CD14-positive monocyte (primary cell): Measurements from ENCODE around the gene CDH11. TPM values are rescaled to one million over a fixed set of nuclear protein-coding genes. Genes with fewer than 3 reads are reported as not detected.

Experiments
- DNase-seq, 3 donors: peaks; one replicate each; pipeline ENCODE4 v3.0.0-alpha.2; 2011 to 2022
- H2AFZ ChIP-seq: 2 replicates; pipeline ENCODE4 v1.6.0; 2012; ENCODE audit warnings: mild to moderate bottlenecking, low read depth, low read length, inconsistent platforms; ENCODE audit not compliant: insufficient read depth, poor library complexity, severe bottlenecking
- H3K27ac ChIP-seq, 2 donors: 1 replicate in 1 of 2; 2 replicates in 1 of 2; pipeline ENCODE4 v1.5.1; 2012 to 2013; ENCODE audit warnings: low read length in 2 of 2, control low read depth in 1 of 2, inconsistent platforms in 1 of 2, low read depth in 1 of 2, mild to moderate bottlenecking in 1 of 2
- H3K27me3 ChIP-seq, 2 donors: one replicate each; pipeline versions ENCODE4 v1.6.0 to v1.6.1; 2011 to 2013; ENCODE audit warnings: low read length in 2 of 2; ENCODE audit not compliant: control insufficient read depth in 2 of 2, insufficient read depth in 2 of 2
- H3K36me3 ChIP-seq, 2 donors: replicated peaks in 1 of 2; 1 replicate in 1 of 2; 2 replicates in 1 of 2; pipeline versions ENCODE4 v1.5.1 to v1.6.1; 2012 to 2013; ENCODE audit warnings: low read length in 2 of 2, control low read depth in 1 of 2, inconsistent platforms in 1 of 2, mild to moderate bottlenecking in 1 of 2; ENCODE audit not compliant: insufficient read depth in 2 of 2, control insufficient read depth in 1 of 2
- H3K4me1 ChIP-seq, 2 donors: 1 replicate in 1 of 2; 2 replicates in 1 of 2; pipeline versions ENCODE4 v1.5.1 to v1.6.1; 2012 to 2013; ENCODE audit warnings: low read length in 2 of 2, control low read depth in 1 of 2, inconsistent platforms in 1 of 2, mild to moderate bottlenecking in 1 of 2, moderate library complexity in 1 of 2; ENCODE audit not compliant: insufficient read depth in 2 of 2, control insufficient read depth in 1 of 2
- H3K4me2 ChIP-seq: replicated peaks from 2 replicates; pipeline ENCODE3; 2012; ENCODE audit warnings: low read length, moderate library complexity, mild to moderate bottlenecking; ENCODE audit not compliant: poor library complexity, severe bottlenecking; ENCODE audit errors: extremely low read depth
- H3K4me3 ChIP-seq, 3 experiments: fragments of 200-600 bp in 1 of 3; sonication (generic) in 1 of 3; replicated peaks in 1 of 3; 1 replicate in 2 of 3; 2 replicates in 1 of 3; pipeline ENCODE4 v1.5.1; 2011 to 2013; ENCODE audit warnings: low read length in 3 of 3, mild to moderate bottlenecking in 3 of 3, control low read depth in 2 of 3, low read depth in 2 of 3, inconsistent platforms in 1 of 3, moderate library complexity in 1 of 3
- H3K79me2 ChIP-seq: 2 replicates; pipeline ENCODE4 v1.6.0; 2012; ENCODE audit warnings: mild to moderate bottlenecking, control low read depth, inconsistent platforms, low read length, moderate library complexity; ENCODE audit not compliant: insufficient read depth
- H3K9ac ChIP-seq: 2 replicates; pipeline ENCODE4 v1.6.0; 2017; ENCODE audit warnings: low read length, mild to moderate bottlenecking; ENCODE audit not compliant: insufficient read depth, poor library complexity, severe bottlenecking
- H3K9me3 ChIP-seq, 2 donors: replicated peaks in 1 of 2; 1 replicate in 1 of 2; 2 replicates in 1 of 2; pipeline versions ENCODE4 v1.5.1 to v1.6.1; 2012 to 2013; ENCODE audit warnings: low read length in 2 of 2, control low read depth in 1 of 2; ENCODE audit not compliant: control insufficient read depth in 1 of 2, insufficient read depth in 1 of 2
- H4K20me1 ChIP-seq: 2 replicates; pipeline ENCODE4 v1.6.0; 2012; ENCODE audit warnings: mild to moderate bottlenecking, low read length, control low read depth, moderate library complexity; ENCODE audit not compliant: insufficient read depth
- H3K27ac Mint-ChIP-seq, 7 donors: one replicate each; pipeline ENCODE4 v1.8.0; 2020; ENCODE audit warnings: mild to moderate bottlenecking in 7 of 7, mixed read lengths in 7 of 7, moderate library complexity in 6 of 7, inconsistent platforms in 2 of 7
- H3K27me3 Mint-ChIP-seq, 3 donors: one replicate each; pipeline ENCODE4 v1.8.0; 2021 to 2022; ENCODE audit warnings: low read depth in 3 of 3, mild to moderate bottlenecking in 3 of 3, mixed read lengths in 3 of 3, moderate library complexity in 3 of 3, inconsistent platforms in 1 of 3
- H3K36me3 Mint-ChIP-seq, 2 donors: one replicate each; pipeline ENCODE4 v1.8.0; 2020; ENCODE audit warnings: mixed read lengths in 2 of 2, inconsistent platforms in 1 of 2, mild to moderate bottlenecking in 1 of 2
- H3K4me1 Mint-ChIP-seq: one replicate; pipeline ENCODE4 v1.8.0; 2020; ENCODE audit warnings: mild to moderate bottlenecking, mixed read lengths
- H3K4me3 Mint-ChIP-seq, 2 donors: one replicate each; pipeline ENCODE4 v1.8.0; 2020; ENCODE audit warnings: mild to moderate bottlenecking in 2 of 2, mixed read lengths in 2 of 2, moderate library complexity in 1 of 2
- H3K9me3 Mint-ChIP-seq, 7 donors: one replicate each; pipeline ENCODE4 v1.8.0; 2020 to 2022; ENCODE audit warnings: mixed read lengths in 7 of 7, mild to moderate bottlenecking in 6 of 7, moderate library complexity in 6 of 7, inconsistent platforms in 2 of 7
- CTCF ChIP-seq: fragments of 200-600 bp; IDR thresholded peaks from one replicate; pipeline ENCODE4 v1.8.0; 2022; ENCODE audit warnings: antibody characterized with exemption, mild to moderate bottlenecking
- WGBS: methylation state at CpG from one replicate; pipeline ENCODE4 v1.1.5; 2013; ENCODE audit warnings: missing lambda C conversion rate; ENCODE audit not compliant: insufficient coverage; 5-methylcytosine and 5-hydroxymethylcytosine counted together
- intact Hi-C, 2 donors: fragments of 100-400 bp; cut with micrococcal nuclease; formaldehyde crosslinking; loops; one replicate each; pipeline versions ENCODE4 v1.15.0 to v1.15.1; 2023
- polyA plus RNA-seq, 3 donors: library from polyadenylated mRNA; depleted of rRNA in 1 of 3; unstranded in 2 of 3; stranded (reverse) in 1 of 3; fragments of 300-500 nt in 2 of 3; fragments of >200 nt in 1 of 3; fragmentation: Illumina TruSeq in 2 of 3; gene quantifications; 1 replicate in 2 of 3; 2 replicates in 1 of 3; pipeline ENCODE4 v1.2.3, GENCODE V29; 2012 to 2021

CDH11 gene
- polyA plus RNA-seq, 3 donors = not detected

- Histone ChIP-seq H3K9me3 (no peaks in the 10 kb centered on the region), H3K9ac (no peak overlapping the region), H4K20me1 (no peaks in the 10 kb centered on the region), H3K36me3 (no peaks in the 10 kb centered on the region), H3K4me3 (no peak overlapping the region), H3K27ac (no peak overlapping the region), H3K27me3 (no peaks in the 10 kb centered on the region), H3K4me1 (no peaks in the 10 kb centered on the region), H3K79me2 (no peaks in the 10 kb centered on the region), H3K4me2 (no peak overlapping the region), H2AFZ (no peak overlapping the region)
- TF ChIP-seq CTCF = no peak
- Mint-ChIP-seq H3K4me1 (no peaks in the 10 kb centered on the region), H3K27ac (no peak overlapping the region), H3K36me3 (no peaks in the 10 kb centered on the region), H3K27me3 (no peaks in the 10 kb centered on the region), H3K9me3 (peaks cover 0 to 8% (median 0%) of the 10 kb centered on the region in 7 donors), H3K4me3 (no peak overlapping the region)
- DNase-seq = no peak
- intact Hi-C loops = no loop called here
- WGBS = 100% methylated on average over 1 of the region's 2 CpGs
Measured at GRCh38 chr16:64974381-64974780, 147.5 kb downstream of the CDH11 start.

GRCh38 chr16:64973171-64973570 is 148.7 kb downstream of the CDH11 start:
- H3K36me3 Mint-ChIP-seq = no peaks in the 10 kb centered on the region
- no peaks in the 10 kb centered on the region for H3K27me3 Mint-ChIP-seq
- H4K20me1 ChIP-seq = no peaks in the 10 kb centered on the region
- H3K4me3 ChIP-seq = no peak overlapping the region
- no peak overlapping the region for H3K4me2 ChIP-seq
- no peaks in the 10 kb centered on the region for H3K79me2 ChIP-seq
- no peaks in the 10 kb centered on the region for H3K4me1 Mint-ChIP-seq
- H3K27ac Mint-ChIP-seq = no peak overlapping the region
- intact Hi-C loops = no loop called here
- no peaks in the 10 kb centered on the region for H3K27me3 ChIP-seq
- no peaks in the 10 kb centered on the region for H3K36me3 ChIP-seq
- no peak overlapping the region for H3K27ac ChIP-seq
- WGBS = no CpG with 5 or more reads among the region's 2 CpGs
- no peak overlapping the region for H3K9ac ChIP-seq
- TF ChIP-seq CTCF = no peak
- no peaks in the 10 kb centered on the region for H3K4me1 ChIP-seq
- H3K9me3 ChIP-seq = no peaks in the 10 kb centered on the region
- no peak for DNase-seq
- no peak overlapping the region for H3K4me3 Mint-ChIP-seq
- H2AFZ ChIP-seq = no peak overlapping the region
- peaks cover 0 to 8% (median 0%) of the 10 kb centered on the region in 7 donors for H3K9me3 Mint-ChIP-seq
